Stimulated activated CD8-positive, alpha-beta memory T cell treated with anti-CD3 and anti-CD28 coated beads, Interleukin-7, amount 100 ng/mL, for 24 hours (primary cell): ENCODE data around the gene VWA2.
"Not testable (repeated sequence)": the region's sequence is repeated elsewhere in the genome, so short reads cannot be mapped to it uniquely, and the experiment has no call there.

Experiments used
- DNase-seq: peaks from one replicate; pipeline ENCODE4 v3.0.0-alpha.2; 2020; ENCODE audit warnings: low read depth

Gene VWA2

DNA sequence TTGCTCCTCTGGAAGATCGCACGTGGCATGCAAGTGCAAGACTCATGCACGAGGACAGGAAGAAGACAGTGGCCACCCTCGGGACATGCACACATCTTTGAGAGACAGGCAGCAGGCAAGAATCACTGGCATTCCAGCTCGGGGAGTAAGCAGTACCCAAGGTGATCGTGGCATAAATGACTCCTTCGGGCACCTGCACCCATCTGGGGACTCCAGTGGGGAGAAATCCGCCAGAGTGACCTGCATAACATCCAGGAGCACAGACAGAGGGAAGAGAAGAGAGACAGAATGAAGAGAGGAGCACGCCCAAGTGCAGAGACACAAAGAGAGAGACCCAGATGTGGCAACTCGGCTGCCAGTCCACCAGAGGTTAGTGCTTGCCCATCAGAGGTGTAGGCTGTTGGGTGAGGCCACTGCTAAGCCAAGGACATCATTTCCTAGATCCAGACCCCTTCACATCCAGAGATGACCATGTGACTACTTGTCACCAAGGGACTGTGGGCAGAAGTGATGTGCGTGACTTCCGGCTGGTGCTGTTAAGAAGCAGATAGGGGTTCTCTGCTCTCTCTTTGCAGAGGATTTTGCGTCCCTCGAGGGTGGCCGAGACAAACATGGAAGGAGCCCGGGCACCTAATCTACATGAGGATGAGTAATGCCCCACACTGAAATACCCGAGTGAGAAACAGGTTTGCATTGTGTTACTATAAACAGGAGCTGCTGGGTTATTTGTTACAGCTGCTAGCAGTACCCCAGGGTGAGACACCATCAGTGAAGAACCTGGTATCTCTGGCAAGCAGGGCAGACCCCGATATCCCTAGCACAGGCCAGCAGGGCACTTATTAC, 80.6 kb downstream of the VWA2 start:
- DNase-seq = no peak

DNA sequence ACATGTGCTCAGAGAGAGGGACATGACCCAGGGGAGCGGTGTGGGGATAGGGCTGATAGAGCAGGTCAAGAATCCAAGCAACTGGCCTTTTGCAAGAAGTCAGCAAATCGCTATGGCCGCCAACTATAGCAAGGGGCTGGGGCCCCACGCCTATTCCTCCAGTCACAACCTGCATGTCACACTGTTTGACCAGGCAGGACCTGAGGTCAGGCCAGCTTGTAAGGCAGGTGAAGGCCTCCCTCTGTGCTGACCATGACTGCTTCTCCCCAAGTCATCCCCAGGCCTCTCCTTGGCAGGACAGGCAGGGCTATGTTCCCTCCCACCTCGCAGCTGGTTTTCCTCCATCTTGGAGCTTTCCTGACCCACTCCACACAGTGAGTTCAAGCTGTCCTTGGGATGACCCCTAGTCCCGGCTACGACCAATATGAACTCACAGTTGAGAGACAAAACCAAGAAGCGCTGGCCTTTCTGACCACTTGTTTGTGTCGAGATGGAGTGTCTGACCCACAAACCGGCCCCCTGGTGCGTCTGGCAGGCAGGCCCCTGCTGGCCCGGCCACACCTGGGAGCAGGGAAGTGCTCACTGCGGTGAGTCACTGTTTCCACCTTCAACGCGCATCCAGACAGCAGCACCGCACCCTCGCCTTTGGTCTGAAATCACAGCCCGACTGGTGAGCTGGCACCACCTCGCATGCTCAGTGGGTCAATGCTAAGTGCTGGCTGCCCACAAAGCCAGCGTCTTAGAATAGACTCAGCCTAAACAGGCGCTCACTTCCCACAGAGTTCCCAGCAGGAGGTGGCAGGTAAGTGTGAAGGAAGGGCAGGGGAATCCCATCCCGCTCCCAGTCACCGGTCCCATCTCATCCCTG, 81.4 kb downstream of the VWA2 start:
- no peak for DNase-seq

DNA sequence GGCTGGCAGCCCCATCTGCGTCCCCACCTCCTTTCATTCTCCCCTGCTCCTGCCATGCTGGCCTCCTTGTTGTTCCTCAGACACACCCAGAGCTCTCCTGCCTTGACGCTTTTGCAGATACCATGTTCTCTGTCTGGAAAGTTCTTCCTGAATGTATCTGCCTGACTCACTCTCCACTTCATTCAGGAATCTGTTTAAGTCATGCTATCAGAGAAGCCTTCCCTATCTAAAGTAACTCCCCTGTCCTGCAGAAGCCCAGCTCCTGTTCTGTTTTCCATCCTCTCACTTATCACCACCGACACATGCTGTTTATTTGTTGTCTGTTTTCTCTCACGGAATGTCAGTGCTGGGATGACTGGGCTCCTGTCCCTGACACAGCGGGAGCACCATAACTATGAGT, 83.3 kb downstream of the VWA2 start:
- DNase-seq = no peak

DNA sequence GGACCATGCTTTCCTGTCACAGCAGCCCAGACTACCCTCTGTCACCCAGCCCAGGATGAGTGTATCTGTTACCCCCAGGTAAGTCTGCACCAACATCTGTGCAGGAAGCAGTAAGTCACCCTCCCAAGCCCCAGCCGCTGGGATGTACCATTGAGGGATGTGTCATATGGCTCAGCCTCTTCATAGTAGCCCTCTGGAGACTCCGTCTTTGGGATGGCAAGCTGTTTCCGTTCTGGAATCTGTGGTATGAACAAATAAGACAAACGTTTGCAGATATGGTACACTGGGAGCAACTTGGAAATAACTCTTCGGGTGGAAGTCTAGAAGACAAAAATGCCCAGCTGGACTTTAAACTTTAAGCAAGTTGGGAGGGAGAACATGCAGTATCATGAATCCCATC, 84.0 kb downstream of the VWA2 start:
- no peak for DNase-seq

DNA sequence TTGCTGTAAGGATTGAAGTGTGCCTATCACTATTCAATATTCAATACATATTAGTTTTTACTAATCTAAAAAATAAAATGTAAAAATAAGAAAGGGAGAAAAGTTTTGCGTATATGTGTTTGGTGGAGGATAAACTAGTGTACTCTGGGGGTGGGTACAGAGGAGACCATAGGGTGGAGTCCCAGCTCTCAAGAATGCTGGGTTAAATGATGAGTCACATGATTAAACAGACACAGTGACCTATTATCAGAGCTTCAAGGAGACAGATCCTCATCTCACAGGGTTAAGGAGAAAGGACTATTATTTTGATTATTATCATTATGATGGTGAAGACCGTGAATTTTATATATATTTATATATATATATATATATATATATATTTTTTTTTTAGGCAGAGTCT, 87.7 kb downstream of the VWA2 start:
- DNase-seq = no peak

DNA sequence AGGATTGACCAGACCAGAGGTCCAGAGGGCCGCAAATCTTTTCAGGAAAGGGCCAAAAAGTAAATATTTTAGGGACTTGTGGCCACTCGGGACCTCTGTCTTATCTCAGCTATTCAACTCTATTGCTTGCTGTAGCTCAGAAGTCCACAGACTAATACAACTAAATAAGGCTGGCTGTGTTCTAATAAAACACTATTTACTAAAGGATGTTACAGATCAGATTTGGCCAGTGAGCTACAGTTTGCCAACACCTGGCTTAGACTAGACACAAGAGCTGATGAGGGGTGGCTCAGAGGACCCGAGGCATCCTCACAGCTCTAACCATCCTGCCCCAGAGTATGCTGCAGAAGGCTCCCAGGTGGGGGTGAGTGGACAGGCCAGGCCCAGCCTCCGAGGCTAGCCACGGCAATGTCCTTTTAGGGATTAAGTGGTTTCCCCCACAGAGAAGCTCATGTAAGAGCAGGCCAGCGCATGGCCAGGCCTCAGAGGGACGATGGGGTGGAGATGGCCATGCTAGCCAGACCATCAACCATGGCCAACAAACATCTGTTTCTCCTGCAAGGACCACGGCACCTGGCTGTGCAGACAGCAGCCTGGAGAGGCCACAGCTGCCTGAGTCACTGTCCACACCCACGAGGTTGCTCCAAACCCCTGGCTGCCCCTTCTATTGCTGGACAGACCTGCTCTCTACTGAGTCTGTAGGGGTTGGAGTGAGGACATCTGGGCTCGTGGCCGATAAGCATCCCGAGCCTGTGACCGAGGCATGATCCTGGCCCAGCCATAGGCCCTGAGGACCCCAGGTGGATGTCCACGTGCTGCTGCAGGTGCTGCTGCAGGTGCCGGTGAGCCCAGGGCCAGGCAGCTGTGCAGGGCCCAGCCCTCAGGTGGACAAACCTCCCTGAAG, 88.7 kb downstream of the VWA2 start:
- DNase-seq = no peak

DNA sequence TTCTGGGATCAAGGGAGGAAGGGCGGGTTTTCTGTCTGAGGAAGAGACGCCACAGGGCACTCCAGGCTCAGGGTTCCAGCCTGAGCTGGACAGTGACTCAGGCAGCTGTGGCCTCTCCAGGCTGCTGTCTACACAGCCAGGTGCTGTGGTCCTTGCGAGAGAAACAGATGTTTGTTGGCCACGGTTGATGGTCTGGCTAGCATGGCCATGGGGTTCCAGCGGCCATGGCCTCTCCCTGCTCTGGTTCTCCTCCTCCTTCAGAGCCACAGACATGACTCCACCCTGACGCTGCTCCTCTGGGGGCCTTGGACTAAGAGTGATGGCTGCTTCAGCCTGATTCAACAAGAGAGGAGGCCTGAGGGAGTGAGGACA, 89.4 kb downstream of the VWA2 start:
- no peak for DNase-seq

DNA sequence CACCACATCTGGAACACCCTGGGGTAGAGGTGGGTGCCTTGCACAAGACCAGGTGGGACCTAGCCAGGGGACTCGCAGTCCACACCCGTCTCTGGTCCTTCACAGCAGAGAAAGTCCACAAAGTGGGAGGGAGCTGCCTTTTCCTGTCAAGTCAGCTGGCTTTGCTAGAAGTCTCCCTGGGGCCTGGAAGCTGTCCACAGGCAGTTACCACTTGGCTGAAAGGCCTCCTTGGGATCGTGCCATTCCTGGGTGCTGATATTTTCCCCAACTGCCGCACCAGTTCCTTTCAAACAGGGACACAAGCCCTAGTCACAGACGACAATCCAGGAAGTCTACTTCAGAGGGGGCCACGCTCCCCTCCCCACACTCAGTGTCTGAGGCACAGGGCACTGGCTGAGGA, 89.8 kb downstream of the VWA2 start:
- no peak for DNase-seq

DNA sequence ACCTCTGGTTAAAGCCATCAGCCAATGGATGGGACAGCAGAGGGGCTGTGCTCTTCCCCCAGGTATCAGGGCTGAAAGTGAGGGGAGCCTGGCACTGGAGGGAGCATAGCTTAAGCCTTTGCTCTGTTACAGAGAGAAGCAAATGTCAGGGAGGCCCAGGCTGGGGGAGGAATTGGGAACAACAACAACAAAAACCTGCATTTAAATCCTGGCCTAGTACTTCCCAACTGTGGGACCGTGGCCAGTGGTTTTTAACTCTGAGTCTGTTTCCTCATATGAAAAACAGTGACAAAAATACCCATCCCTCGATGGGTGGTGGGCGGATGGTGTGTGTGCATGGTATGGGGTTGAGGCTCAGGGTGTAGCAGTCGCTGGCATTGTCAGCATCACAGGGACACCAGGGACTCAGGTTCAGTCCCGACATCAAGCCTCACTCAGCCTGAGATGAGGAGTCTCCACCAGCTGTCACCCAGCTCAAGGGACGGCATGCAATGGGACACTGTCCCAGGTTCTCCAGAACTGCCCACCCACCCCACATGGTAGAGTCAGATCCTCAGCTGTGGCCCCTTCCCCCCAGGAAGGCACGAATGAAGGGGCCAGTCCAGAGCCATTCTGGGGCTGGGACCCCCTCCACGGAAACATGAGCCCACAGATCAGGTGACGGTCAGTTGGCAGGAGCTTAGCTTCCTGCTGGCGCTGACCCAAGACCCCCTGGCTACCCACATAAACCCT, 90.7 kb downstream of the VWA2 start:
- DNase-seq = no peak

DNA sequence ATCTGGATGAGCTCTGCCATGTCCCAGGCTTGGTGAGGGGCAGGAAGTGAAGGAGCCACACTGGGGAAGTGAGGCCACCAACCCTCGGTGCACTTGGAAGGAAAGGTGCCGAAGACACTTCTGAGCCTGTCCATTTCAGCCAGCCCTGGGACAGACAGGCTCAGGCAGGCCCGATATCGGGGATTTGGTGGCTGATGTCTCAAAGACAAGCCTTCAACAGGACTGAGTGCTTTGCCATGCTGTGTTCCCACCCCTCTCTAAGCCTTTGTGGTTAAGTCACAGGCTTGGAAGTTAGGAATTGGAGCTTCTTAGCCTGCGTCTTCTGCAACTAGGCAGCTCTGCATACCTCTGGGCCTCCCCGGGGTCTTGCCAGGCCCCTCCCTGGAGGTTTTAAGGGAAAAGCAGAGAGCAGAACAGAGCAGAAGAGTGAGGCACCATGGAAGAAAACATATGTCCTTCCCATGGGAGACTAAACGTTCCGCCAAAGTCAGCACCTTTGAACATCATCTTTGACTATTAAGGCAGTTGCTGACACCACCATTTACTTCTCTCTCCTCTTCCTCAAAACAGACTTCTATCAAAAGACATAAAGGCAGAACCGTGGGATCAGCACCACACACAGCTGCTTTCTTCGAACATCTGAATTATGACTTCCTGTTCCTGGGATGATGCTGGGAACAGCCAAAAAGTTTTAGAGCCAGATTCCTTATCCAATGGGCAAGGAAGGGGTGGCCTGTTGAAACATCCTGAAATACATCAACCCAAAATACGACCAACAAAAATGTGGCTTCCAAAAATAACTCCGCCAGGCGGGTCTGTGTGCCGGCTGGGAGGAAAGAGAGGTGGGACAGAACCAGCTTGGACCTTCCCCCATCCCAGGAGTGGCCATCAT, 93.5 kb downstream of the VWA2 start:
- no peak for DNase-seq

DNA sequence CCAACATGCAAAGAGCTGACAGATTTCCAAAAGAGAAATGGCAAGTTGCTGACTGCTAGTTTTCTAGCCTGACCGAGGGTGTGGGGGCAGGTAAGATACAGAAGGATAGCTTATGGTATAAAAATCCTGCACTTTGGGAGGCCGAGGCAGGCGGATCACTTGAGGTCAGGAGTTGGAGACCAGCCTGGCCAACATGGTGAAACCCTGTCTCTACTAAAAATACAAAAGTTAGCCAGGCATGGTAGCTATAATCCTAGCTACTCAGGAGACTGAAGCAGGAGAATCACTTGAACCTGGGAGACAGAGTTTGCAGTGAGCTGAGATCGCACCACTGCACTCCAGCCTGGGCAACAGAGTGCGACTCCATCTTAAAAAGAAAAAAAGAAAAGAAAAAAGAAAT, 94.4 kb downstream of the VWA2 start:
- DNase-seq = not testable (repeated sequence)

DNA sequence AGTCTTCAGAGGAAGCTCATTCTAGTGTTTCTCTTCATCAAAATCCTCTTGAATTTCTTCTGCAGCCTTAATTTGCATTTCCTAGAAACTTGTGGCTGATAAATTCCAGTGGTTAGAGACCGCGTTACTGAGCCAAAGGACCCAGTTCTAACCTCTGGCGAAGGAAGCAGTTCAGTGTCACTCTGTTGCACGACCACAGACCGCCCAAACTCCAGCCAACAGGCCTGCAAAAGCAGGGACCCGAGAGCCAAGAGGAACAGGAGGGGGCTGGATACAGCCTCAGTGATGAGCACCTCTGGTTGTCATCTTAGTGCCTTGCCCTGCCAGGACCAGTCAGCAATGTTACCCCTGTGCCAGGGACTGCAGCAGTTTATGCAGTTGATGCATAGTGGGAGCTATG, 95.2 kb downstream of the VWA2 start:
- DNase-seq = no peak

DNA sequence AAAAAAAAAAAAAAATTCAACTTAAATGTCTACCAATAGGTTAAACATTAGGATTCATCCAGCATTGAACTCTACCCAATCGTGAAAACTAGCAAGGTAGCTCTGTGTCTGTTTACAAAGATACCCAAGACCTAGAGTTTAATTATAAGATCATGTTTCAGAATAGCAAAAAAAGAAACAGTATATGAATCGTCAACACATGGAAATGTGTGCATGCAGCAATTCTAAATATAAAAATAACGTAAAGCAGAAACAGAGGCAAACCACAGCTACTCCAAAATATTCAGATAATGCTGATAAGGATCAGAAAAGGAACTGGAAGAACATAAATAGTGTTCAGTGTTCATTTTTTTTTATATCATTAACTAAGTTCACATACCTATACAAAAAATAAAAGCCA, 96.6 kb downstream of the VWA2 start:
- no peak for DNase-seq

DNA sequence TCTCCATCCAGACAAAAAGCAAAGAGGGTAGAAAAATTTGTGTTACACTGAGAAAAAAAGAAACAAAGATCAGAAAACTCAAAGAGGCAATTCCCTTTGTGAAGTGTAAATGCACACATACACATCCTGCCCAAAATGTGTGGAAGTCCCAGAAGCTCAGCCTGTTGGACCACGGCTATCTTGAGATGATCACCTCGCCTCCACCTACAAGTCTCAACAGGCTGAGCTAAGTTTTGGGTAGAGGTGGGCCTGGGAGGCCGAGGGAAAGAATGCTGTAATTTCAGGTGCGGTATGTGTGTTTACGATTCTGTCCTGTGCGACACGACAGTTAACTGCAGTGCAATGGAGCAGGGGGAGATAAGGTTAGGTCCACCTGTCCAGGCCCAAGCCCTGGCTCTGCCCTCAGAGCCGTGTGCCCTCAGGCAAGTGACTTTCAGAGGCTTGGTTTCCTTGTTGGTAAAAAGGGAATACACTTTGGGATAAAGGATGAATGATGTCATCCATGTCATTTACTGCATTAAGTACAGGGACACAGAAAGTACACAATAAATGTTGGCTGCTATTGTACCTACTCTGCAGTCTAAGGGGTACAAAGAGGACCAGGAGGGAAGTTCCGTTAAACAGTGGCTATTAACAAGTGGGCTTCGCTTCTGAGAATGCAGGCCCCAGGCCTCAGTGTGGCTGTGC, 97.9 kb downstream of the VWA2 start:
- DNase-seq = no peak

DNA sequence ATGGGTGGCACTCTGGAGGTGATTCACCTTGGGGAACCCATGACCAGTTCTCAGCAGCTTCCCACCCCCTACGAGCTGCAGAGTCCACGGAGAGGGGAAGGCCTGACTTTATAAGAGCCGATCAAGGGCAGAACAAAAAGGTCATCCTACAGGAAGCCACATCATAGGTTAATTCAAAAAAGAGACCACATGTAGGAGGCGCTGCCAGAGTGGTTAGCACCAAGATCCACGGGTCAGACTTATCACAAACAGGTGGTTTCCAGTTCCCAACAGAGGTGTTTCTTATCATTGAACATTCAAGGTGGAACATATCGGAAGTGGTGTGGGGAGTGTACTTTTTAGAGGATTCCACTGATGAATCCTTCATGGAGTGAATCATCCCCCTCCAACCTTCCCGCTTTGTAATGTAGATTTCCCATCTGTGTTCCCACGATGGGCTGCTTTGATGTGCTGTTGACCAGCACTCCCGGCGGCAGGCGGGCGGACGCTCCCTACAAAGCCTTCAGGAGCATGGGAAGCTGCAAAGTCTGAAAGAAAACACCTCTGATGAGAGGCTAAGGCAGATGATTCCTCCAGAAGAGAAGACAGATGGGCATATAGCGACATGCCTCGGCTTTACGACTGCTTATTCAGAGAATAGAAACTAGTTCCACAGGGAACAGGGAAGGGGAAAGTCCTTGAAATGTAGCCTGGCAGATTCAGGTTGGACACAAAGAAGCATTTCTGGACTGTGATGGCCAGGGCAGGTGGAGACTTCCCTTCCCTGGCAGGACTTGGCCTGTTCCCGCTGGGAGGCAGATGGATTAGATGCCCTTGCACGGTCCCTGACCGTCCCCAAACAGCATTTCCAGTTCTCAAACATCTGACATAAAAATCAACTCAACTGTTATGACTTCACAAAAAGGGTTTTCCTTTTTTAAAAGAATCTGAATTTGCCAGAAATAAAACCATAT, 98.7 kb downstream of the VWA2 start:
- DNase-seq = no peak

DNA sequence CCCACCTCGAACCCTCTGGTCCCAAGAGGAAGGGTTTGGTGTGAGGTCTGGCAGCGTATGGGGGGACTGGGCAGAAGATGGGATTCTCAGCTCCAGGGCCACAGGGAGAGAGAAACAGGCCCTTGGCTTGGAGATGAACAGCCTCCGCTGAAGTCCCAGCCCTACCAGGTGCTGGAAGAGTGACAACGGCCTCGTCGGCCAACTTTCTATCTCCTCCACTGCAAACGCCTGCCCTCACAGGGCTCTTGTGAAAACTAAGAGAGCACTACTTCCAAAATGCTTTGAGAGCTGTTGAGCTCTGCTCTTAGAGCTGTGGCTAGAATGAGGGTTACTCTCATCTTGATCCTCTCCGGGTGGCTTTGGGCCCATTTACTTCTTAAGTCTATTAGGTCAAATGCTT, 101.8 kb downstream of the VWA2 start:
- no peak for DNase-seq
